A549 (cell line): ENCODE results near the gene ARVCF.

Source experiments
- CTCF ChIP-seq: fragments of >200 bp; sonication (Bioruptor Twin); formaldehyde crosslinking; IDR thresholded peaks from 3 replicates; pipeline ENCODE4 v1.5.1; 2016
- EP300 ChIP-seq, 2 experiments: fragments of >200 bp; sonication (Bioruptor Twin); formaldehyde crosslinking; IDR thresholded peaks; 2 replicates in 1 of 2; 3 replicates in 1 of 2; pipeline ENCODE4 v1.6.1; 2016 to 2017

- no peak for TF ChIP-seq EP300 (IDR thresholded peaks at IDR 0.05)
- TF ChIP-seq CTCF: peak; percentile 17; the same call in 1 of the 3 replicates
These were observed 11.6 kb upstream of the ARVCF start for GRCh38 chr22:20027966-20028854.
